ENCODE measurements around the gene RNF217. TPM values are rescaled to one million over a fixed set of nuclear protein-coding genes. Genes with fewer than 3 reads are reported as not detected.
A peak's percentile ranks its signal among the peaks of the same experiment; 100 is the strongest.

Gene RNF217
- total and polyA plus RNA-seq, 2 of the 13 experiments (the other 11 are each of a cell fraction or from before 2014, with no cell fraction given) = 2.2 to 2.4 TPM

DNA sequence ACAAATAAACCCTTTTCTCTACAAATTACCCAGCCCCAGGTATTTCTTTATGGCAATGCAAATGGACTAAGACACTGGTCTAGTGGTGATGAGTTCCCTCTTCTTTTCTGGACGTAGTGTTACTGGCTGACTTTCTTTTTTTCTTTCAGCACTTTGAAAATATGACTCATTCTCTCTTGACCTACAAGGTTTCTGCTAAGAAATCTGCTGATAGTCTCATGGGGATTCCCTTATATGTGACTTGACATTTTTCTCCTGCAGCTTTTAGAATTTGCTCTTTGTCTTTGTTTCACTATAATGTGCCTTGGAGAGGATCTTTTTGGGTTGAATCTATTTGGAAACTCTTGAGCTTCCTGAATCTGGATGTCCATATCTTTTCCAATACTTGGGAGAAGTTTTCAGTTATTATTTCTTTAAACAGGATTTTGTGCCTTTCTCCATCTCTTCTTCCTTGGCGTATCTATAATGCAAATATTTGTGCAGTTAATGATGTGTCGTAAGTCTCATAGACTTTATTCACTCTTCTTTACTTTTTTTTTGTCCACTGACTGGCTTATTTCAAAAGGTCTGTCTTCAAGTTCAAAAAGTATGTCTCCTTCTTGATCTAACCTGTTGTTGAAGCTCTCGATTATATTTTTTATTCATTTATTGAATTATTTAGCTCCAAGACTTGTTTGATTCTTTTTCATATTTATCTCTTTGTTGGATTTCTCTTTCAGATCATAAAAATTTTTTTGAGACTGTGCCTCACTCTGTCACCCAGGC lies 149.2 kb downstream of the RNF217 start (continued):
- TF ChIP-seq SMAD3 (CRISPR knock-in tag; IDR thresholded peaks at IDR 0.05) = no peak

DNA sequence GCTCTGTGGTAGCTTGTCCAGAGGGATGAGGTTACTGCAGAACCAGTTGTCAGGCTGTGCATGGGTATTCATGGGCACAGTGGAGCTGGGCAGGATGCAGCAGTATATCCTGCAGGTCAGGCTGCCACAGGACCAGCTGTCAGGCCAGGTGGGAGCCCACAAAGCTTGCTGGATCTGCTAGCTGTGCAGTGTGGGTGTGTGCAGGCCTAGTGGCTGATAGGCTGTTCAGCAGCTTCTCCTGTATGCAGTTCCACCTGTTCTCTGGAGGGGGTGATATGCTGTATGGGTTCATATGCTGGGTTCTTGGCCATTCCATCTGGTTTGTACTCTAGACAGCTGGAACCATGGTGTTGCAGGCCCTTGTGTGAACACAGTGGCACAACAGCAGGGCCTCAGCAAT lies 150.7 kb downstream of the RNF217 start:
- no peak overlapping the region for H2AFZ ChIP-seq (ENCODE audit: low read length)
- no peaks in the 10 kb centered on the region for H4K20me1 ChIP-seq (ENCODE audit: insufficient read depth, low read length)
- no peak for FAIRE-seq
- no peak overlapping the region for H3K4me2 ChIP-seq (ENCODE audit: low read depth, low read length)
- intact Hi-C loops (cut with micrococcal nuclease; ENCODE audit: unreplicated experiment) = loop anchor here (5.0 kb wide), 1 partner anchor 151 kb away; the partner anchor contains the start of gene RNF217
- no peaks in the 10 kb centered on the region for H3K4me1 ChIP-seq (ENCODE audit: insufficient read depth, low read length)
- H3K9me3 ChIP-seq (ENCODE audit: low read length) = peaks cover 37% of the 10 kb centered on the region
- ATAC-seq = peak; percentile 58; the same call in 2 of the 3 replicates
- BruUV-seq (replicated peaks) = no TSS peak
- POLR2A ChIA-PET = no interaction called here
- in situ Hi-C loops (cut with HindIII; ENCODE audit: extremely low pct_ligation_motif_present, low pct_unique_long_range_greater_than_20kb) = loop anchor here (5.0 kb wide), 1 partner anchor 241 kb away; no protein-coding TSS in a partner anchor
- H3K9ac ChIP-seq (ENCODE audit: insufficient read depth, low read depth, low read length) = no peak overlapping the region
- TF ChIP-seq HOXA5 (CRISPR knock-in tag; IDR thresholded peaks at IDR 0.05) (no peak), TEAD2 (CRISPR knock-in tag; IDR thresholded peaks at IDR 0.05) (no peak), DNMT1 (CRISPR knock-in tag; IDR thresholded peaks at IDR 0.05) (no peak), TP53 (CRISPR knock-in tag; conservative IDR thresholded peaks at IDR 0.05) (no peak), SOX5 (CRISPR knock-in tag; IDR thresholded peaks at IDR 0.05; ENCODE audit: borderline replicate concordance) (no peak), ATF7 (IDR thresholded peaks at IDR 0.05) (no peak), ATF7 (CRISPR knock-in tag; IDR thresholded peaks at IDR 0.05) (no peak)
- TF ChIP-seq, protein P1, sequence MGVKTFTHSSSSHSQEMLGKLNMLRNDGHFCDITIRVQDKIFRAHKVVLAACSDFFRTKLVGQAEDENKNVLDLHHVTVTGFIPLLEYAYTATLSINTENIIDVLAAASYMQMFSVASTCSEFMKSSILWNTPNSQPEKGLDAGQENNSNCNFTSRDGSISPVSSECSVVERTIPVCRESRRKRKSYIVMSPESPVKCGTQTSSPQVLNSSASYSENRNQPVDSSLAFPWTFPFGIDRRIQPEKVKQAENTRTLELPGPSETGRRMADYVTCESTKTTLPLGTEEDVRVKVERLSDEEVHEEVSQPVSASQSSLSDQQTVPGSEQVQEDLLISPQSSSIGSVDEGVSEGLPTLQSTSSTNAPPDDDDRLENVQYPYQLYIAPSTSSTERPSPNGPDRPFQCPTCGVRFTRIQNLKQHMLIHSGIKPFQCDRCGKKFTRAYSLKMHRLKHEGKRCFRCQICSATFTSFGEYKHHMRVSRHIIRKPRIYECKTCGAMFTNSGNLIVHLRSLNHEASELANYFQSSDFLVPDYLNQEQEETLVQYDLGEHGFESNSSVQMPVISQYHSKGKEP (CRISPR knock-in tag; IDR thresholded peaks at IDR 0.05) = no peak
- TF ChIP-seq, protein P2, sequence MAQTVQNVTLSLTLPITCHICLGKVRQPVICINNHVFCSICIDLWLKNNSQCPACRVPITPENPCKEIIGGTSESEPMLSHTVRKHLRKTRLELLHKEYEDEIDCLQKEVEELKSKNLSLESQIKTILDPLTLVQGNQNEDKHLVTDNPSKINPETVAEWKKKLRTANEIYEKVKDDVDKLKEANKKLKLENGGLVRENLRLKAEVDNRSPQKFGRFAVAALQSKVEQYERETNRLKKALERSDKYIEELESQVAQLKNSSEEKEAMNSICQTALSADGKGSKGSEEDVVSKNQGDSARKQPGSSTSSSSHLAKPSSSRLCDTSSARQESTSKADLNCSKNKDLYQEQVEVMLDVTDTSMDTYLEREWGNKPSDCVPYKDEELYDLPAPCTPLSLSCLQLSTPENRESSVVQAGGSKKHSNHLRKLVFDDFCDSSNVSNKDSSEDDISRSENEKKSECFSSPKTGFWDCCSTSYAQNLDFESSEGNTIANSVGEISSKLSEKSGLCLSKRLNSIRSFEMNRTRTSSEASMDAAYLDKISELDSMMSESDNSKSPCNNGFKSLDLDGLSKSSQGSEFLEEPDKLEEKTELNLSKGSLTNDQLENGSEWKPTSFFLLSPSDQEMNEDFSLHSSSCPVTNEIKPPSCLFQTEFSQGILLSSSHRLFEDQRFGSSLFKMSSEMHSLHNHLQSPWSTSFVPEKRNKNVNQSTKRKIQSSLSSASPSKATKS (CRISPR knock-in tag; IDR thresholded peaks at IDR 0.05) = no peak
- no peaks in the 10 kb centered on the region for H3K27me3 ChIP-seq (ENCODE audit: control insufficient read depth in 1 of 2, insufficient read depth in 2 of 2, low read length in 2 of 2)
- no peak overlapping the region for H3K4me3 ChIP-seq (replicated peaks in 1 of 3; ENCODE audit: insufficient read depth in 1 of 3, low read depth in 2 of 3, low read length in 3 of 3)
- H3K36me3 ChIP-seq (replicated peaks in 1 of 2; ENCODE audit: control insufficient read depth in 1 of 2, insufficient read depth in 2 of 2, low read length in 2 of 2) = no peaks in the 10 kb centered on the region
- no peak for DNase-seq (ENCODE audit: low spot score)
- H3K27ac ChIP-seq (ENCODE audit: extremely low read length, insufficient read depth, low read length) = no peak overlapping the region
- H3K79me2 ChIP-seq (ENCODE audit: insufficient read depth, low read length) = no peaks in the 10 kb centered on the region
- CTCF ChIA-PET (ENCODE audit: low intra/inter-chr PET ratio, low total read pairs) = interaction anchor here (3.5 kb wide), 1 partner anchor 241 kb away, joined by 61 read pairs; no protein-coding TSS in a partner anchor

Measured in HepG2 (cell line).